ENCODE measurements around the gene MALSU1. TPM values are rescaled to one million over a fixed set of nuclear protein-coding genes. Genes with fewer than 3 reads are reported as not detected.

Gene MALSU1
- total and polyA plus RNA-seq, 4 donors = 30.3 to 84.6 (median 40.5) TPM

GRCh38 chr7:23334482-23335056, 35.4 kb downstream of the MALSU1 start:
- H3K9me3 ChIP-seq (ENCODE audit: control insufficient read depth in 4 of 4, low read length in 3 of 4) = no peaks in the 10 kb centered on the region
- peak in 1 of 2 donors; percentile 67 for TF ChIP-seq HNF4A (conservative IDR thresholded peaks at IDR 0.05)
- TF ChIP-seq RAD21 (IDR thresholded peaks at IDR 0.05) = peak in 1 of 2 donors; percentile 35
- TF ChIP-seq NR2F2 (IDR thresholded peaks at IDR 0.05) = peak; percentile 23
- TF ChIP-seq EGR1 (IDR thresholded peaks at IDR 0.05; ENCODE audit: low read depth in 2 of 2) = no peak
- TF ChIP-seq YY1 (IDR thresholded peaks at IDR 0.05) = no peak
- peak; percentile 14 for TF ChIP-seq ATF3 (IDR thresholded peaks at IDR 0.05)
- TF ChIP-seq GABPA (IDR thresholded peaks at IDR 0.05 in 1 of 2, conservative IDR thresholded peaks at IDR 0.05 in 1 of 2) = no peak
- peak in 1 of 2 donors; percentile 61 for TF ChIP-seq JUND (IDR thresholded peaks at IDR 0.05)
- TF ChIP-seq RXRA (IDR thresholded peaks at IDR 0.05) = peak; percentile 18 to 43
- peak; percentile 30 for TF ChIP-seq SP1 (IDR thresholded peaks at IDR 0.05)
- TF ChIP-seq REST (IDR thresholded peaks at IDR 0.05) = no peak
- peaks cover 12 to 64% (median 52%) of the 10 kb centered on the region in 4 donors for H3K4me1 ChIP-seq (ENCODE audit: control insufficient read depth in 4 of 4, insufficient read depth in 4 of 4, low read length in 3 of 4)
- H3K27me3 ChIP-seq (ENCODE audit: control insufficient read depth in 4 of 4, insufficient read depth in 4 of 4, low read length in 3 of 4) = no peaks in the 10 kb centered on the region
- peak overlapping the region in 1 of 2 donors; percentile 15 for H3K27ac ChIP-seq (ENCODE audit: low read depth in 1 of 2, low read length in 2 of 2)
- no peak overlapping the region for H3K4me3 ChIP-seq (ENCODE audit: low read depth in 1 of 3, low read length in 3 of 3)
- DNase-seq (ENCODE audit: low spot score) = no peak
- no peaks in the 10 kb centered on the region for H3K36me3 ChIP-seq (ENCODE audit: control insufficient read depth in 4 of 4, insufficient read depth in 3 of 4, low read depth in 1 of 4, low read length in 3 of 4)
- 11% methylated on average over 5 of the region's 5 CpGs for WGBS
- H3K9ac ChIP-seq (ENCODE audit: low read depth in 1 of 2, low read length in 2 of 2) = no peak overlapping the region

- Histone ChIP-seq H3K9ac (ENCODE audit: low read depth in 1 of 2, low read length in 2 of 2) (no peak overlapping the region), H3K4me1 (ENCODE audit: control insufficient read depth in 4 of 4, insufficient read depth in 4 of 4, low read length in 3 of 4) (peaks cover 12 to 64% (median 52%) of the 10 kb centered on the region in 4 donors), H3K4me3 (ENCODE audit: low read depth in 1 of 3, low read length in 3 of 3) (no peak overlapping the region), H3K36me3 (ENCODE audit: control insufficient read depth in 4 of 4, insufficient read depth in 3 of 4, low read depth in 1 of 4, low read length in 3 of 4) (no peaks in the 10 kb centered on the region), H3K27me3 (ENCODE audit: control insufficient read depth in 4 of 4, insufficient read depth in 4 of 4, low read length in 3 of 4) (no peaks in the 10 kb centered on the region), H3K27ac (ENCODE audit: low read depth in 1 of 2, low read length in 2 of 2) (no peak overlapping the region), H3K9me3 (ENCODE audit: control insufficient read depth in 4 of 4, low read length in 3 of 4) (no peaks in the 10 kb centered on the region)
- 24% methylated on average over 2 of the region's 2 CpGs for WGBS
- no peak for TF ChIP-seq REST (IDR thresholded peaks at IDR 0.05)
- no peak for TF ChIP-seq RXRA (IDR thresholded peaks at IDR 0.05)
- TF ChIP-seq MAX (IDR thresholded peaks at IDR 0.05) = no peak
- no peak for TF ChIP-seq TAF1 (conservative IDR thresholded peaks at IDR 0.05)
- TF ChIP-seq RAD21 (IDR thresholded peaks at IDR 0.05) = no peak
- no peak for TF ChIP-seq EGR1 (IDR thresholded peaks at IDR 0.05; ENCODE audit: low read depth in 2 of 2)
- TF ChIP-seq YY1 (IDR thresholded peaks at IDR 0.05) = no peak
- TF ChIP-seq FOXA2 (IDR thresholded peaks at IDR 0.05) = no peak
- no peak for DNase-seq (ENCODE audit: low spot score)
Observed at GRCh38 chr7:23335136-23335535, 36.0 kb downstream of the MALSU1 start.

Data from liver (tissue), 9 donors.